ENCODE data around the gene MMP14. TPM values are rescaled to one million over a fixed set of nuclear protein-coding genes. Genes with fewer than 3 reads are reported as not detected.
A peak's percentile ranks its signal among the peaks of the same experiment; 100 is the strongest.

Gene MMP14
- total and polyA plus RNA-seq, 2 experiments from 2014 or later = 7.0 to 56.4 TPM

DNA sequence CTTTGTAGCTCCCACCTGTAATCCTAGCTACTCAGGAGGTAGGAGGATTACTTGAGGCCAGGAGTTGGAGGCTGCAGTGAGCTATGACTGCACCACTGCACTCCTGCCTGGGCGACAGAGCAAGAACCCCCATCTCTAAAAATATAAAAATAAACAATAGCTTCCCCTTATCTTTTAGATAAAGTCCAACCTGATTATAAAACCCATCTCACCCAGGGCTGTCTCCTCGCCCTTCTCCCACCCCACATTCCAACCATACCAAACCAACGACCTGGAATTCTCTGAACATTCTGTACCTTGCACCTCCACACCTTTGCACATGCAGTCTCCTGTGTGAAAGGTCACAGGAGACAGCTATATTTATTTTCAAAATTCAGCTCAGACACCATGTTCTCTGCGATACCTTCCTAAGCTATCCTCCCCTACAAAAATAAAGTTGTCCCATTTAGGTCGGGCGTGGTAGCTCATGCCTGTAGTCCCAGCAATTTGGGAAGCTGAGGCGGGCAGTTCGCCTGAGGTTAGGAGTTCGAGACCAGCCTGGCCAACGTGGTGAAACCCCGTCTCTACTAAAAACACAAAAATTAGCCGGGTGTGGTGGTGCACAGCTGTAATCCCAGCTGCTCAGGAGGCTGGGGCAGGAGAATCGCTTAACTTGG is 28.8 kb upstream of the MMP14 start:
- no peak overlapping the region for H3K4me3 ChIP-seq
- Mint-ChIP-seq H3K4me1 (peaks cover 10% of the 10 kb centered on the region), H3K36me3 (ENCODE audit: low read depth) (no peaks in the 10 kb centered on the region), H3K9me3 (no peaks in the 10 kb centered on the region), H3K27ac (no peak overlapping the region), H3K27me3 (ENCODE audit: insufficient read depth, low read depth, poor library complexity) (no peaks in the 10 kb centered on the region), H3K4me3 (no peak overlapping the region)
- H3K4me2 ChIP-seq = no peak overlapping the region
- no peaks in the 10 kb centered on the region for H4K20me1 ChIP-seq (replicated peaks; ENCODE audit: insufficient read depth)
- H2AFZ ChIP-seq = 0 out of 2 replicates have a peak overlapping the region, but pooled peaks have one; percentile 29
- peaks cover 6% of the 10 kb centered on the region for H3K4me1 ChIP-seq (ENCODE audit: insufficient read depth)
- no peaks in the 10 kb centered on the region for H3K79me2 ChIP-seq (replicated peaks; ENCODE audit: insufficient read depth)
- TF ChIP-seq, protein P1, sequence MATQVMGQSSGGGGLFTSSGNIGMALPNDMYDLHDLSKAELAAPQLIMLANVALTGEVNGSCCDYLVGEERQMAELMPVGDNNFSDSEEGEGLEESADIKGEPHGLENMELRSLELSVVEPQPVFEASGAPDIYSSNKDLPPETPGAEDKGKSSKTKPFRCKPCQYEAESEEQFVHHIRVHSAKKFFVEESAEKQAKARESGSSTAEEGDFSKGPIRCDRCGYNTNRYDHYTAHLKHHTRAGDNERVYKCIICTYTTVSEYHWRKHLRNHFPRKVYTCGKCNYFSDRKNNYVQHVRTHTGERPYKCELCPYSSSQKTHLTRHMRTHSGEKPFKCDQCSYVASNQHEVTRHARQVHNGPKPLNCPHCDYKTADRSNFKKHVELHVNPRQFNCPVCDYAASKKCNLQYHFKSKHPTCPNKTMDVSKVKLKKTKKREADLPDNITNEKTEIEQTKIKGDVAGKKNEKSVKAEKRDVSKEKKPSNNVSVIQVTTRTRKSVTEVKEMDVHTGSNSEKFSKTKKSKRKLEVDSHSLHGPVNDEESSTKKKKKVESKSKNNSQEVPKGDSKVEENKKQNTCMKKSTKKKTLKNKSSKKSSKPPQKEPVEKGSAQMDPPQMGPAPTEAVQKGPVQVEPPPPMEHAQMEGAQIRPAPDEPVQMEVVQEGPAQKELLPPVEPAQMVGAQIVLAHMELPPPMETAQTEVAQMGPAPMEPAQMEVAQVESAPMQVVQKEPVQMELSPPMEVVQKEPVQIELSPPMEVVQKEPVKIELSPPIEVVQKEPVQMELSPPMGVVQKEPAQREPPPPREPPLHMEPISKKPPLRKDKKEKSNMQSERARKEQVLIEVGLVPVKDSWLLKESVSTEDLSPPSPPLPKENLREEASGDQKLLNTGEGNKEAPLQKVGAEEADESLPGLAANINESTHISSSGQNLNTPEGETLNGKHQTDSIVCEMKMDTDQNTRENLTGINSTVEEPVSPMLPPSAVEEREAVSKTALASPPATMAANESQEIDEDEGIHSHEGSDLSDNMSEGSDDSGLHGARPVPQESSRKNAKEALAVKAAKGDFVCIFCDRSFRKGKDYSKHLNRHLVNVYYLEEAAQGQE (IDR thresholded peaks at IDR 0.05; ENCODE audit: unreplicated experiment) = no peak
- TF ChIP-seq POLR2AphosphoS5 (IDR thresholded peaks at IDR 0.05; ENCODE audit: low read depth) (no peak), ZNF331 (CRISPR knock-in tag; IDR thresholded peaks at IDR 0.05; ENCODE audit: low read depth) (no peak), STAT1 (IDR thresholded peaks at IDR 0.05; ENCODE audit: unreplicated experiment) (no peak), ZNF114 (CRISPR knock-in tag; IDR thresholded peaks at IDR 0.05) (no peak), EZH2 (IDR thresholded peaks at IDR 0.05; ENCODE audit: low read depth, unreplicated experiment) (no peak), CREB1 (CRISPR knock-in tag; IDR thresholded peaks at IDR 0.05; ENCODE audit: low read depth) (no peak), EZH2phosphoT487 (IDR thresholded peaks at IDR 0.05; ENCODE audit: unreplicated experiment) (no peak), NANOG (IDR thresholded peaks at IDR 0.05; ENCODE audit: borderline replicate concordance) (no peak), JUNB (IDR thresholded peaks at IDR 0.05; ENCODE audit: unreplicated experiment) (no peak)
- TF ChIP-seq, protein P2, sequence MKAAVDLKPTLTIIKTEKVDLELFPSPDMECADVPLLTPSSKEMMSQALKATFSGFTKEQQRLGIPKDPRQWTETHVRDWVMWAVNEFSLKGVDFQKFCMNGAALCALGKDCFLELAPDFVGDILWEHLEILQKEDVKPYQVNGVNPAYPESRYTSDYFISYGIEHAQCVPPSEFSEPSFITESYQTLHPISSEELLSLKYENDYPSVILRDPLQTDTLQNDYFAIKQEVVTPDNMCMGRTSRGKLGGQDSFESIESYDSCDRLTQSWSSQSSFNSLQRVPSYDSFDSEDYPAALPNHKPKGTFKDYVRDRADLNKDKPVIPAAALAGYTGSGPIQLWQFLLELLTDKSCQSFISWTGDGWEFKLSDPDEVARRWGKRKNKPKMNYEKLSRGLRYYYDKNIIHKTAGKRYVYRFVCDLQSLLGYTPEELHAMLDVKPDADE (IDR thresholded peaks at IDR 0.05) = no peak
- TF ChIP-seq, protein P3, sequence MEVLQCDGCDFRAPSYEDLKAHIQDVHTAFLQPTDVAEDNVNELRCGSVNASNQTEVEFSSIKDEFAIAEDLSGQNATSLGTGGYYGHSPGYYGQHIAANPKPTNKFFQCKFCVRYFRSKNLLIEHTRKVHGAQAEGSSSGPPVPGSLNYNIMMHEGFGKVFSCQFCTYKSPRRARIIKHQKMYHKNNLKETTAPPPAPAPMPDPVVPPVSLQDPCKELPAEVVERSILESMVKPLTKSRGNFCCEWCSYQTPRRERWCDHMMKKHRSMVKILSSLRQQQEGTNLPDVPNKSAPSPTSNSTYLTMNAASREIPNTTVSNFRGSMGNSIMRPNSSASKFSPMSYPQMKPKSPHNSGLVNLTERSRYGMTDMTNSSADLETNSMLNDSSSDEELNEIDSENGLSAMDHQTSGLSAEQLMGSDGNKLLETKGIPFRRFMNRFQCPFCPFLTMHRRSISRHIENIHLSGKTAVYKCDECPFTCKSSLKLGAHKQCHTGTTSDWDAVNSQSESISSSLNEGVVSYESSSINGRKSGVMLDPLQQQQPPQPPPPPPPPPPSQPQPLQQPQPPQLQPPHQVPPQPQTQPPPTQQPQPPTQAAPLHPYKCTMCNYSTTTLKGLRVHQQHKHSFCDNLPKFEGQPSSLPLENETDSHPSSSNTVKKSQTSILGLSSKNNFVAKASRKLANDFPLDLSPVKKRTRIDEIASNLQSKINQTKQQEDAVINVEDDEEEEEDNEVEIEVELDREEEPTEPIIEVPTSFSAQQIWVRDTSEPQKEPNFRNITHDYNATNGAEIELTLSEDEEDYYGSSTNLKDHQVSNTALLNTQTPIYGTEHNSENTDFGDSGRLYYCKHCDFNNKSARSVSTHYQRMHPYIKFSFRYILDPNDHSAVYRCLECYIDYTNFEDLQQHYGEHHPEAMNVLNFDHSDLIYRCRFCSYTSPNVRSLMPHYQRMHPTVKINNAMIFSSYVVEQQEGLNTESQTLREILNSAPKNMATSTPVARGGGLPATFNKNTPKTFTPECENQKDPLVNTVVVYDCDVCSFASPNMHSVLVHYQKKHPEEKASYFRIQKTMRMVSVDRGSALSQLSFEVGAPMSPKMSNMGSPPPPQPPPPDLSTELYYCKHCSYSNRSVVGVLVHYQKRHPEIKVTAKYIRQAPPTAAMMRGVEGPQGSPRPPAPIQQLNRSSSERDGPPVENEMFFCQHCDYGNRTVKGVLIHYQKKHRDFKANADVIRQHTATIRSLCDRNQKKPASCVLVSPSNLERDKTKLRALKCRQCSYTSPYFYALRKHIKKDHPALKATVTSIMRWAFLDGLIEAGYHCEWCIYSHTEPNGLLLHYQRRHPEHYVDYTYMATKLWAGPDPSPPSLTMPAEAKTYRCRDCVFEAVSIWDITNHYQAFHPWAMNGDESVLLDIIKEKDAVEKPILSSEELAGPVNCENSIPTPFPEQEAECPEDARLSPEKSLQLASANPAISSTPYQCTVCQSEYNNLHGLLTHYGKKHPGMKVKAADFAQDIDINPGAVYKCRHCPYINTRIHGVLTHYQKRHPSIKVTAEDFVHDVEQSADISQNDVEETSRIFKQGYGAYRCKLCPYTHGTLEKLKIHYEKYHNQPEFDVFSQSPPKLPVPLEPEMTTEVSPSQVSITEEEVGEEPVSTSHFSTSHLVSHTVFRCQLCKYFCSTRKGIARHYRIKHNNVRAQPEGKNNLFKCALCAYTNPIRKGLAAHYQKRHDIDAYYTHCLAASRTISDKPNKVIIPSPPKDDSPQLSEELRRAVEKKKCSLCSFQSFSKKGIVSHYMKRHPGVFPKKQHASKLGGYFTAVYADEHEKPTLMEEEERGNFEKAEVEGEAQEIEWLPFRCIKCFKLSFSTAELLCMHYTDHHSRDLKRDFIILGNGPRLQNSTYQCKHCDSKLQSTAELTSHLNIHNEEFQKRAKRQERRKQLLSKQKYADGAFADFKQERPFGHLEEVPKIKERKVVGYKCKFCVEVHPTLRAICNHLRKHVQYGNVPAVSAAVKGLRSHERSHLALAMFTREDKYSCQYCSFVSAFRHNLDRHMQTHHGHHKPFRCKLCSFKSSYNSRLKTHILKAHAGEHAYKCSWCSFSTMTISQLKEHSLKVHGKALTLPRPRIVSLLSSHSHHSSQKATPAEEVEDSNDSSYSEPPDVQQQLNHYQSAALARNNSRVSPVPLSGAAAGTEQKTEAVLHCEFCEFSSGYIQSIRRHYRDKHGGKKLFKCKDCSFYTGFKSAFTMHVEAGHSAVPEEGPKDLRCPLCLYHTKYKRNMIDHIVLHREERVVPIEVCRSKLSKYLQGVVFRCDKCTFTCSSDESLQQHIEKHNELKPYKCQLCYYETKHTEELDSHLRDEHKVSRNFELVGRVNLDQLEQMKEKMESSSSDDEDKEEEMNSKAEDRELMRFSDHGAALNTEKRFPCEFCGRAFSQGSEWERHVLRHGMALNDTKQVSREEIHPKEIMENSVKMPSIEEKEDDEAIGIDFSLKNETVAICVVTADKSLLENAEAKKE (CRISPR knock-in tag; IDR thresholded peaks at IDR 0.05) = no peak
- TF ChIP-seq, protein P4, sequence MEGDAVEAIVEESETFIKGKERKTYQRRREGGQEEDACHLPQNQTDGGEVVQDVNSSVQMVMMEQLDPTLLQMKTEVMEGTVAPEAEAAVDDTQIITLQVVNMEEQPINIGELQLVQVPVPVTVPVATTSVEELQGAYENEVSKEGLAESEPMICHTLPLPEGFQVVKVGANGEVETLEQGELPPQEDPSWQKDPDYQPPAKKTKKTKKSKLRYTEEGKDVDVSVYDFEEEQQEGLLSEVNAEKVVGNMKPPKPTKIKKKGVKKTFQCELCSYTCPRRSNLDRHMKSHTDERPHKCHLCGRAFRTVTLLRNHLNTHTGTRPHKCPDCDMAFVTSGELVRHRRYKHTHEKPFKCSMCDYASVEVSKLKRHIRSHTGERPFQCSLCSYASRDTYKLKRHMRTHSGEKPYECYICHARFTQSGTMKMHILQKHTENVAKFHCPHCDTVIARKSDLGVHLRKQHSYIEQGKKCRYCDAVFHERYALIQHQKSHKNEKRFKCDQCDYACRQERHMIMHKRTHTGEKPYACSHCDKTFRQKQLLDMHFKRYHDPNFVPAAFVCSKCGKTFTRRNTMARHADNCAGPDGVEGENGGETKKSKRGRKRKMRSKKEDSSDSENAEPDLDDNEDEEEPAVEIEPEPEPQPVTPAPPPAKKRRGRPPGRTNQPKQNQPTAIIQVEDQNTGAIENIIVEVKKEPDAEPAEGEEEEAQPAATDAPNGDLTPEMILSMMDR (conservative IDR thresholded peaks at IDR 0.05; ENCODE audit: low read depth in 2 of 2) = no peak
- no peaks in the 10 kb centered on the region for H3K36me3 ChIP-seq (ENCODE audit: insufficient read depth)
- no peak overlapping the region for H3K27ac ChIP-seq (ENCODE audit: low read depth)
- peak; percentile 44 for ATAC-seq
- no peaks in the 10 kb centered on the region for H3K27me3 ChIP-seq (ENCODE audit: insufficient read depth)
- no peaks in the 10 kb centered on the region; the same call in 1 of the 2 replicates for H3F3A ChIP-seq (replicated peaks; ENCODE audit: low read depth)
- no peaks in the 10 kb centered on the region for H3K9me2 ChIP-seq (ENCODE audit: insufficient read depth)
- no peak for DNase-seq (ENCODE audit: low spot score)

Measured in GM23338 (cell line).